Amniotic epithelial cell (primary cell): Measurements from ENCODE around the gene SF3A1.

Source experiments
- DNase-seq: peaks from one replicate; pipeline ENCODE4 v3.0.0-alpha.2; 2010; ENCODE audit warnings: low read depth

SF3A1 gene

GRCh38 chr22:30325065-30325720 is 31.5 kb downstream of the SF3A1 start:
- peak; percentile 98 for DNase-seq

GRCh38 chr22:30324014-30324730 is 32.5 kb downstream of the SF3A1 start:
- peak; percentile 84 for DNase-seq

- DNase-seq = no peak
These were observed 33.4 kb downstream of the SF3A1 start for GRCh38 chr22:30323246-30323645.

- DNase-seq = no peak
These were observed 35.2 kb downstream of the SF3A1 start for GRCh38 chr22:30321461-30321860.

GRCh38 chr22:30320021-30320556 is 36.6 kb downstream of the SF3A1 start:
- DNase-seq = no peak

- DNase-seq = peak; percentile 94
These were observed 37.8 kb downstream of the SF3A1 start for GRCh38 chr22:30318799-30319419.

GRCh38 chr22:30317778-30318177 is 38.9 kb downstream of the SF3A1 start:
- DNase-seq = no peak

GRCh38 chr22:30315962-30316576 is 40.6 kb downstream of the SF3A1 start:
- no peak for DNase-seq

- DNase-seq = peak; percentile 75
These were observed 41.8 kb downstream of the SF3A1 start for GRCh38 chr22:30314915-30315314.

GRCh38 chr22:30313527-30314363 is 42.9 kb downstream of the SF3A1 start:
- DNase-seq = no peak

GRCh38 chr22:30312053-30312452 is 44.6 kb downstream of the SF3A1 start:
- peak; percentile 80 for DNase-seq

GRCh38 chr22:30310881-30311771 is 45.6 kb downstream of the SF3A1 start:
- peak; percentile 88 for DNase-seq

- peak; percentile 92 for DNase-seq
These were observed 46.5 kb downstream of the SF3A1 start for GRCh38 chr22:30309951-30310741.

- DNase-seq = no peak
These were observed 48.0 kb downstream of the SF3A1 start for GRCh38 chr22:30308518-30309230.

- no peak for DNase-seq
These were observed 48.6 kb downstream of the SF3A1 start for GRCh38 chr22:30308093-30308492.

GRCh38 chr22:30307041-30307574 is 49.6 kb downstream of the SF3A1 start:
- DNase-seq = no peak

- DNase-seq = no peak
These were observed 50.1 kb downstream of the SF3A1 start for GRCh38 chr22:30306627-30307011.

GRCh38 chr22:30305906-30306626 is 50.6 kb downstream of the SF3A1 start:
- DNase-seq = peak; percentile 53
